Effector memory CD4-positive, alpha-beta T cell (primary cell): Measurements from ENCODE around the gene LIMS2.

Source experiments
- DNase-seq, 3 donors: peaks; one replicate each; pipeline ENCODE4 v3.0.0-alpha.2; 2020
- H3K27ac ChIP-seq: 2 replicates; pipeline ENCODE4 v1.7.0; 2013; ENCODE audit warnings: mild to moderate bottlenecking, low read length, moderate library complexity; ENCODE audit not compliant: insufficient read depth, poor library complexity, severe bottlenecking
- H3K27me3 ChIP-seq: replicated peaks from 2 replicates; pipeline ENCODE4 v1.7.0; 2013; ENCODE audit warnings: mild to moderate bottlenecking, low read length; ENCODE audit not compliant: insufficient read depth, control insufficient read depth, poor library complexity, severe bottlenecking
- H3K36me3 ChIP-seq: 2 replicates; pipeline ENCODE4 v1.7.0; 2013; ENCODE audit warnings: mild to moderate bottlenecking, low read length, moderate library complexity; ENCODE audit not compliant: control insufficient read depth, insufficient read depth
- H3K4me1 ChIP-seq: 2 replicates; pipeline ENCODE4 v1.7.0; 2013; ENCODE audit warnings: low read length, mild to moderate bottlenecking; ENCODE audit not compliant: control insufficient read depth, insufficient read depth, poor library complexity, severe bottlenecking
- H3K4me3 ChIP-seq: 2 replicates; pipeline ENCODE4 v1.7.0; 2013; ENCODE audit warnings: low read length, low read depth, mild to moderate bottlenecking; ENCODE audit not compliant: insufficient read depth, poor library complexity, severe bottlenecking
- H3K9me3 ChIP-seq: 2 replicates; pipeline ENCODE4 v1.7.0; 2013; ENCODE audit warnings: mild to moderate bottlenecking, low read length, moderate library complexity; ENCODE audit not compliant: control insufficient read depth

The LIMS2 gene

DNA sequence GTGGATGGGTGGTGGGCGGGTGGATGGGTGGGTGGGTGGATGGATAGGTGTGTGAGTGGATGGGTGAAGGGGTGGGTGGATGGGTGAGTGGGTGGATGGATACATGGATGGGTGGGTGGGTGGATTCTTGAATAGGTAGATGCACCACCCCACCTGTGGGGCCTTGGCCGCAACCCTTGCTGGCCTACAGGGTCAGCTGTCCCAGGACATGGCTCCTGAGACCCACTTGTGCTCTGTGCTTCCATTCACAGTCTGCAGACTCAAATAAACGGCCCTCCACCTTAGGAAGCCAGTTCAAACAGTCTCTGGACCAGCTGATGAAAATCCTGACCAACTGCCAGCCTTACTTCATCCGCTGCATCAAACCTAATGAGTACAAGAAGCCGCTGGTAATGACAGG is 85.5 kb downstream of the LIMS2 start:
- no peak for DNase-seq
- Histone ChIP-seq H3K4me3 (no peak overlapping the region), H3K27me3 (no peaks in the 10 kb centered on the region), H3K9me3 (no peaks in the 10 kb centered on the region), H3K4me1 (no peaks in the 10 kb centered on the region), H3K27ac (no peak overlapping the region), H3K36me3 (no peaks in the 10 kb centered on the region)

GRCh38 chr2:127589358-127589757 is 86.0 kb downstream of the LIMS2 start:
- no peak for DNase-seq
- H3K27ac ChIP-seq = no peak overlapping the region
- no peaks in the 10 kb centered on the region for H3K36me3 ChIP-seq
- no peak overlapping the region for H3K4me3 ChIP-seq
- H3K27me3 ChIP-seq = no peaks in the 10 kb centered on the region
- H3K4me1 ChIP-seq = no peaks in the 10 kb centered on the region
- no peaks in the 10 kb centered on the region for H3K9me3 ChIP-seq
